Activated naive CD4-positive, alpha-beta T cell treated with anti-CD3 and anti-CD28 coated beads, Interleukin-2, amount 50 U/mL, for 16 hours (primary cell): ENCODE measurements around the gene AK2.

Experiments
- DNase-seq: peaks from one replicate; pipeline ENCODE4 v3.0.0-alpha.2; 2020

AK2 gene

GRCh38 chr1:32969566-32969965, 67.1 kb downstream of the AK2 start:
- DNase-seq: no peak

GRCh38 chr1:32967888-32968568, 68.7 kb downstream of the AK2 start:
- no peak for DNase-seq

- DNase-seq: no peak
These were observed 69.8 kb downstream of the AK2 start for GRCh38 chr1:32966900-32967299.

GRCh38 chr1:32965251-32965747, 71.4 kb downstream of the AK2 start:
- no peak for DNase-seq

- DNase-seq: peak; percentile 95
These were observed 72.0 kb downstream of the AK2 start, which contains the start of gene RNF19B for GRCh38 chr1:32964461-32965250. Gene RNF19B (minus strand): TSS chr1:32964809. CDS start chr1:32964685, 124 bp downstream.

GRCh38 chr1:32963746-32964460, 72.8 kb downstream of the AK2 start:
- peak; percentile 68 for DNase-seq

GRCh38 chr1:32962248-32962896, 74.3 kb downstream of the AK2 start:
- no peak for DNase-seq

GRCh38 chr1:32960819-32961355, 75.8 kb downstream of the AK2 start:
- no peak for DNase-seq

- no peak for DNase-seq
These were observed 76.3 kb downstream of the AK2 start for GRCh38 chr1:32960342-32960741.

- DNase-seq: no peak
These were observed 77.9 kb downstream of the AK2 start for GRCh38 chr1:32958827-32959226.
